Smooth muscle cell (in vitro differentiated cells): Measurements from ENCODE around the gene LDHD. TPM values are rescaled to one million over a fixed set of nuclear protein-coding genes. Genes with fewer than 3 reads are reported as not detected.

Source experiments
- DNase-seq: peaks from one replicate; lab custom pipeline; 2025; ENCODE audit not compliant: unreplicated experiment; lab: John Stamatoyannopoulos, UW
- H2AFZ ChIP-seq: fragments of 200-600 bp; sonication (generic); 2 replicates; pipeline ENCODE4 v1.6.0; 2016; ENCODE audit warnings: antibody characterized with exemption, low read depth, mild to moderate bottlenecking
- H3F3A ChIP-seq: fragments of 200-600 bp; sonication (generic); 2 replicates; pipeline ENCODE4 v1.6.0; 2017; ENCODE audit warnings: antibody characterized with exemption, low read depth
- H3K27ac ChIP-seq: fragments of 200-600 bp; sonication (generic); 2 replicates; pipeline ENCODE4 v1.5.1; 2016; ENCODE audit warnings: low read depth, mild to moderate bottlenecking
- H3K27me3 ChIP-seq: fragments of 200-600 bp; sonication (generic); 2 replicates; pipeline ENCODE4 v1.6.1; 2016; ENCODE audit warnings: low read depth, mild to moderate bottlenecking
- H3K36me3 ChIP-seq: fragments of 200-600 bp; sonication (generic); 2 replicates; pipeline ENCODE4 v1.5.1; 2016; ENCODE audit warnings: low read depth
- H3K4me1 ChIP-seq: fragments of 200-600 bp; sonication (generic); 2 replicates; pipeline ENCODE4 v1.5.1; 2016; ENCODE audit warnings: low read depth
- H3K4me2 ChIP-seq: fragments of 200-600 bp; sonication (generic); 2 replicates; pipeline ENCODE4 v1.6.0; 2016; ENCODE audit warnings: mild to moderate bottlenecking
- H3K4me3 ChIP-seq: fragments of 200-600 bp; sonication (generic); 2 replicates; pipeline ENCODE4 v1.5.1; 2016; ENCODE audit warnings: mild to moderate bottlenecking
- H3K79me2 ChIP-seq: fragments of 200-600 bp; sonication (generic); 2 replicates; pipeline ENCODE4 v1.6.0; 2016; ENCODE audit warnings: low read depth, mild to moderate bottlenecking
- H3K9ac ChIP-seq: fragments of 200-600 bp; sonication (generic); 2 replicates; pipeline ENCODE4 v1.6.0; 2016; ENCODE audit warnings: low read depth
- H3K9me3 ChIP-seq: fragments of 200-600 bp; sonication (generic); replicated peaks from 2 replicates; pipeline ENCODE4 v1.5.1; 2016; ENCODE audit warnings: low read depth
- H4K20me1 ChIP-seq: fragments of 200-600 bp; sonication (generic); 2 replicates; pipeline ENCODE4 v1.6.0; 2016; ENCODE audit warnings: low read depth
- CTCF ChIP-seq: fragments of 200-600 bp; sonication (generic); IDR thresholded peaks from 2 replicates; pipeline ENCODE4 v1.5.1; 2017; ENCODE audit warnings: borderline replicate concordance, mild to moderate bottlenecking, antibody characterized with exemption; ENCODE audit not compliant: insufficient read depth, poor library complexity, severe bottlenecking
- WGBS: methylation state at CpG from one replicate; pipeline ENCODE4 v1.1.7; 2016; ENCODE audit warnings: low lambda C conversion rate; 5-methylcytosine and 5-hydroxymethylcytosine counted together
- polyA plus RNA-seq: library from polyadenylated mRNA; unstranded; fragments of >200 nt; fragmentation: Nextera tagmentation; extraction: Ambion mirVana; gene quantifications from 2 replicates; pipeline ENCODE4 v1.2.1, GENCODE V29; 2016
- total RNA-seq: library from RNA; depleted of rRNA; stranded (reverse); fragments of >200 nt; gene quantifications from 2 replicates; pipeline ENCODE4 v1.2.3, GENCODE V29; 2014

LDHD gene
- total and polyA plus RNA-seq, 2 experiments from 2014 or later = 0.85 to 1.2 TPM

- H3K27ac ChIP-seq = no peak overlapping the region
Observed at GRCh38 chr16:75104836-75105235, 11.7 kb downstream of the LDHD start.

GRCh38 chr16:75103994-75104393 lies 12.6 kb downstream of the LDHD start:
- H3K9me3 ChIP-seq = no peaks in the 10 kb centered on the region
- no peaks in the 10 kb centered on the region for H3K79me2 ChIP-seq
- no peak overlapping the region for H3K9ac ChIP-seq
- no peak overlapping the region for H3K4me3 ChIP-seq
- no peaks in the 10 kb centered on the region for H3F3A ChIP-seq
- 100% methylated on average over 5 of the region's 5 CpGs for WGBS
- no peak for DNase-seq
- no peak overlapping the region for H3K4me2 ChIP-seq
- peaks cover 34% of the 10 kb centered on the region for H4K20me1 ChIP-seq
- H3K4me1 ChIP-seq = peaks cover 30% of the 10 kb centered on the region
- no peak for TF ChIP-seq CTCF
- H2AFZ ChIP-seq = no peak overlapping the region
- H3K27ac ChIP-seq = no peak overlapping the region
- no peaks in the 10 kb centered on the region for H3K36me3 ChIP-seq
- no peaks in the 10 kb centered on the region for H3K27me3 ChIP-seq

More at GRCh38 chr16:75104836-75105235, 11.7 kb downstream of the LDHD start:
- peaks cover 26% of the 10 kb centered on the region for H4K20me1 ChIP-seq
- H2AFZ ChIP-seq = no peak overlapping the region
- H3K4me2 ChIP-seq = no peak overlapping the region
- no peaks in the 10 kb centered on the region for H3K36me3 ChIP-seq
- no peaks in the 10 kb centered on the region for H3K9me3 ChIP-seq
- H3K4me3 ChIP-seq = no peak overlapping the region
- no peak for DNase-seq
- H3K79me2 ChIP-seq = no peaks in the 10 kb centered on the region
- H3F3A ChIP-seq = no peaks in the 10 kb centered on the region
- H3K27me3 ChIP-seq = no peaks in the 10 kb centered on the region
- H3K4me1 ChIP-seq = peaks cover 34% of the 10 kb centered on the region
- H3K9ac ChIP-seq = no peak overlapping the region
- over 99% methylated on average over 11 of the region's 11 CpGs for WGBS
- no peak for TF ChIP-seq CTCF

- Histone ChIP-seq H2AFZ (no peak overlapping the region), H3K79me2 (no peaks in the 10 kb centered on the region), H3K4me2 (no peak overlapping the region), H3K9ac (no peak overlapping the region), H3K27ac (no peak overlapping the region), H3K4me3 (no peak overlapping the region), H4K20me1 (peaks cover 47% of the 10 kb centered on the region), H3K36me3 (no peaks in the 10 kb centered on the region), H3F3A (no peaks in the 10 kb centered on the region), H3K9me3 (no peaks in the 10 kb centered on the region), H3K27me3 (no peaks in the 10 kb centered on the region), H3K4me1 (peaks cover 22% of the 10 kb centered on the region)
- no peak for TF ChIP-seq CTCF
- 100% methylated on average over 9 of the region's 9 CpGs for WGBS
- DNase-seq = no peak
Observed at GRCh38 chr16:75102595-75102994, 14.0 kb downstream of the LDHD start.

- Histone ChIP-seq H4K20me1 (peaks cover 56% of the 10 kb centered on the region), H3K9ac (no peak overlapping the region), H3K4me1 (peaks cover 22% of the 10 kb centered on the region), H3K79me2 (no peaks in the 10 kb centered on the region), H2AFZ (no peak overlapping the region), H3F3A (no peaks in the 10 kb centered on the region), H3K36me3 (no peaks in the 10 kb centered on the region), H3K4me2 (no peak overlapping the region), H3K27me3 (no peaks in the 10 kb centered on the region), H3K9me3 (no peaks in the 10 kb centered on the region), H3K4me3 (no peak overlapping the region), H3K27ac (no peak overlapping the region)
- DNase-seq = no peak
- no peak for TF ChIP-seq CTCF
- 95% methylated on average over 3 of the region's 3 CpGs for WGBS
Observed at GRCh38 chr16:75101635-75102034, 14.9 kb downstream of the LDHD start.
